HL-60/S4 treated with retinoic acid at 250 ng/mL for 4 days and 3 days (cell line): ENCODE results near the gene NFIL3.
"Not testable (repeated sequence)": the region's sequence is repeated elsewhere in the genome, so short reads cannot be mapped to it uniquely, and the experiment has no call there.

ENCODE experiments used
- in situ Hi-C: fragments of 300-500 bp; cut with MboI; formaldehyde crosslinking; loops from 2 replicates; pipeline ENCODE4 v1.7.0; 2022; ENCODE audit warnings: low sequenced_read_pairs

Gene NFIL3

GRCh38 chr9:91423785-91424402, at the start of gene NFIL3:
Gene NFIL3, minus strand, starts transcription at chr9:91423832. Its CDS starts 13,098 bp downstream, at chr9:91410734.
- in situ Hi-C loops: no loop called here

GRCh38 chr9:91471524-91471923, 47.9 kb upstream of the NFIL3 start:
- in situ Hi-C loops: not testable (repeated sequence)

GRCh38 chr9:91465420-91465819, 41.8 kb upstream of the NFIL3 start:
- in situ Hi-C loops: no loop called here

- in situ Hi-C loops: no loop called here
Observed at GRCh38 chr9:91458906-91459305, 35.3 kb upstream of the NFIL3 start.

- in situ Hi-C loops: no loop called here
Observed at GRCh38 chr9:91452844-91453243, 29.2 kb upstream of the NFIL3 start.

- in situ Hi-C loops: no loop called here
Observed at GRCh38 chr9:91451431-91452270, 28.0 kb upstream of the NFIL3 start.

- in situ Hi-C loops: loop anchor here (25.0 kb wide), 1 partner anchor 533 kb away; no protein-coding TSS in a partner anchor
Observed at GRCh38 chr9:91445135-91445534, 21.5 kb upstream of the NFIL3 start.

- in situ Hi-C loops: loop anchor here (25.0 kb wide), 1 partner anchor 532 kb away; no protein-coding TSS in a partner anchor
Observed at GRCh38 chr9:91443994-91444392, 20.4 kb upstream of the NFIL3 start.

GRCh38 chr9:91443321-91443993, 19.8 kb upstream of the NFIL3 start:
- in situ Hi-C loops: loop anchor here (25.0 kb wide), 1 partner anchor 531 kb away; no protein-coding TSS in a partner anchor

GRCh38 chr9:91436841-91437240, 13.2 kb upstream of the NFIL3 start:
- in situ Hi-C loops: loop anchor here (25.0 kb wide), 1 partner anchor 525 kb away; no protein-coding TSS in a partner anchor

GRCh38 chr9:91433180-91433579, 9.5 kb upstream of the NFIL3 start:
- in situ Hi-C loops: loop anchor here (25.0 kb wide), 1 partner anchor 521 kb away; no protein-coding TSS in a partner anchor

- in situ Hi-C loops: loop anchor here (25.0 kb wide), 1 partner anchor 519 kb away; no protein-coding TSS in a partner anchor
Observed at GRCh38 chr9:91431485-91431884, 7.9 kb upstream of the NFIL3 start.

- in situ Hi-C loops: loop anchor here (5.0 to 25.0 kb wide), 2 partner anchors 402 to 517 kb away; no protein-coding TSS in a partner anchor
Observed at GRCh38 chr9:91429501-91429900, 5.9 kb upstream of the NFIL3 start.

- in situ Hi-C loops: loop anchor here (5.0 to 25.0 kb wide), 2 partner anchors 402 to 517 kb away; no protein-coding TSS in a partner anchor
Observed at GRCh38 chr9:91428927-91429351, 5.3 kb upstream of the NFIL3 start.

- in situ Hi-C loops: loop anchor here (5.0 to 25.0 kb wide), 2 partner anchors 401 to 516 kb away; no protein-coding TSS in a partner anchor
Observed at GRCh38 chr9:91428436-91428835, 4.8 kb upstream of the NFIL3 start.

- in situ Hi-C loops: loop anchor here (5.0 to 25.0 kb wide), 2 partner anchors 401 to 516 kb away; no protein-coding TSS in a partner anchor
Observed at GRCh38 chr9:91427873-91428272, 4.2 kb upstream of the NFIL3 start.

- in situ Hi-C loops: loop anchor here (5.0 to 25.0 kb wide), 2 partner anchors 399 to 514 kb away; no protein-coding TSS in a partner anchor
Observed at GRCh38 chr9:91426123-91426745, 2.6 kb upstream of the NFIL3 start.

- in situ Hi-C loops: loop anchor here (5.0 to 25.0 kb wide), 2 partner anchors 398 to 513 kb away; no protein-coding TSS in a partner anchor
Observed at GRCh38 chr9:91425271-91425670, 1.6 kb upstream of the NFIL3 start.

- in situ Hi-C loops: loop anchor here (5.0 to 25.0 kb wide), 2 partner anchors 397 to 512 kb away; no protein-coding TSS in a partner anchor
Observed at GRCh38 chr9:91424403-91425176, 958 bp upstream of the NFIL3 start.
